H1 (cell line): ENCODE results near the gene MLEC. TPM values are rescaled to one million over a fixed set of nuclear protein-coding genes. Genes with fewer than 3 reads are reported as not detected.

ENCODE experiments used
- CTCF ChIA-PET: fragments of 300-600 bp; sonication (Branson Sonifier 250); formaldehyde crosslinking; loops from one replicate; lab custom pipeline; 2021; ENCODE audit not compliant: partially characterized antibody; lab: Charles Lee
- POLR2A ChIA-PET: fragments of 300-600 bp; sonication (Branson Sonifier 250); formaldehyde crosslinking; loops from one replicate; lab custom pipeline; 2021; ENCODE audit warnings: inconsistent platforms; ENCODE audit not compliant: partially characterized antibody; lab: Charles Lee
- DNase-seq, 2 experiments: peaks; one replicate each; pipeline versions ENCODE4 v3.0.0 to v3.0.0-alpha.2; 2010 to 2022; ENCODE audit warnings: low spot score in 2 of 2, low read depth in 1 of 2, mixed read lengths in 1 of 2
- FAIRE-seq: peaks from 2 replicates; lab custom pipeline; 2011; peaks lifted over from hg19 to GRCh38; lab: Jason Lieb, UNC
- H2AFZ ChIP-seq: 2 replicates; pipeline ENCODE4 v1.8.1; 2012; ENCODE audit warnings: low read length, inconsistent platforms
- H2AK5ac ChIP-seq: 2 replicates; pipeline ENCODE4 v1.6.1; 2013; ENCODE audit warnings: low read depth, low read length
- H2BK120ac ChIP-seq: replicated peaks from 2 replicates; pipeline ENCODE3; 2013; ENCODE audit warnings: low read depth, low read length, inconsistent platforms
- H2BK12ac ChIP-seq: 2 replicates; pipeline ENCODE4 v1.6.1; 2013; ENCODE audit warnings: low read depth, low read length
- H2BK15ac ChIP-seq: 2 replicates; pipeline ENCODE4 v1.6.1; 2013; ENCODE audit warnings: low read length
- H2BK20ac ChIP-seq: 2 replicates; pipeline ENCODE4 v1.6.1; 2013; ENCODE audit warnings: low read length
- H2BK5ac ChIP-seq: 2 replicates; pipeline ENCODE4 v1.6.1; 2013; ENCODE audit warnings: low read depth, low read length
- H3K14ac ChIP-seq: 2 replicates; pipeline ENCODE4 v1.6.1; 2013; ENCODE audit warnings: inconsistent platforms; ENCODE audit not compliant: insufficient read length
- H3K18ac ChIP-seq: 2 replicates; pipeline ENCODE4 v1.6.1; 2013; ENCODE audit warnings: low read length; ENCODE audit errors: extremely low read depth
- H3K23ac ChIP-seq: 2 replicates; pipeline ENCODE4 v1.6.1; 2013; ENCODE audit warnings: inconsistent platforms; ENCODE audit not compliant: insufficient read length
- H3K23me2 ChIP-seq: 2 replicates; pipeline ENCODE4 v1.6.1; 2013; ENCODE audit warnings: low read depth, low read length
- H3K27ac ChIP-seq: 2 replicates; pipeline ENCODE4 v1.6.1; 2011; ENCODE audit warnings: low read depth, low read length, inconsistent platforms
- H3K27me3 ChIP-seq, 4 experiments: replicated peaks in 1 of 4; 1 replicate in 1 of 4; 2 replicates in 3 of 4; pipeline versions ENCODE4 v1.6.1 to v1.8.1; 2011 to 2013; ENCODE audit warnings: low read length in 3 of 4, mild to moderate bottlenecking in 3 of 4, inconsistent platforms in 2 of 4, mixed read lengths in 2 of 4, moderate library complexity in 1 of 4; ENCODE audit not compliant: control insufficient read depth in 3 of 4, insufficient read depth in 3 of 4; ENCODE audit errors: extremely low read depth in 1 of 4
- H3K36me3 ChIP-seq, 4 experiments: 2 replicates each; pipeline versions ENCODE4 v1.6.1 to v1.8.1; 2011 to 2013; ENCODE audit warnings: mild to moderate bottlenecking in 4 of 4, low read length in 3 of 4, moderate library complexity in 2 of 4, control low read depth in 1 of 4, inconsistent platforms in 1 of 4; ENCODE audit not compliant: insufficient read depth in 4 of 4, control insufficient read depth in 2 of 4
- H3K4ac ChIP-seq: replicated peaks from 2 replicates; pipeline ENCODE3; 2013; ENCODE audit warnings: low read length, low read depth, mixed read lengths, inconsistent platforms; ENCODE audit not compliant: insufficient read length
- H3K4me1 ChIP-seq, 4 experiments: replicated peaks in 1 of 4; 1 replicate in 1 of 4; 2 replicates in 3 of 4; pipeline versions ENCODE4 v1.6.1 to v1.8.1; 2011 to 2013; ENCODE audit warnings: low read length in 3 of 4, inconsistent platforms in 2 of 4, mixed read lengths in 1 of 4; ENCODE audit not compliant: insufficient read depth in 4 of 4, control insufficient read depth in 3 of 4
- H3K4me2 ChIP-seq, 2 experiments: 2 replicates each; pipeline versions ENCODE4 v1.6.1 to v1.8.1; 2011 to 2013; ENCODE audit warnings: low read depth in 2 of 2, low read length in 2 of 2, control low read depth in 1 of 2, inconsistent platforms in 1 of 2, mild to moderate bottlenecking in 1 of 2; ENCODE audit not compliant: insufficient read depth in 1 of 2
- H3K4me3 ChIP-seq, 4 experiments: fragments of 200-600, 300-600 bp in 1 of 4; sonication (generic), shearing (Covaris generic), sonication (Bioruptor Twin) in 1 of 4; 2 replicates each; pipeline versions ENCODE4 v1.5.1 to v1.8.1; 2011 to 2016; ENCODE audit warnings: low read length in 4 of 4, low read depth in 3 of 4, control low read depth in 2 of 4, inconsistent platforms in 2 of 4, mild to moderate bottlenecking in 2 of 4, mixed read lengths in 1 of 4, moderate library complexity in 1 of 4; ENCODE audit not compliant: insufficient read depth in 2 of 4; ENCODE audit errors: extremely low read depth in 1 of 4
- H3K56ac ChIP-seq: replicated peaks from 2 replicates; pipeline ENCODE3; 2013; ENCODE audit warnings: low read depth, mild to moderate bottlenecking, mixed read lengths, low read length, inconsistent platforms; ENCODE audit not compliant: insufficient read length
- H3K79me1 ChIP-seq: 2 replicates; pipeline ENCODE4 v1.6.1; 2013; ENCODE audit warnings: low read depth, low read length, control low read depth
- H3K79me2 ChIP-seq, 2 experiments: 2 replicates each; pipeline versions ENCODE4 v1.6.1 to v1.8.1; 2012 to 2013; ENCODE audit warnings: low read length in 2 of 2, mild to moderate bottlenecking in 2 of 2, inconsistent platforms in 1 of 2; ENCODE audit not compliant: insufficient read depth in 2 of 2, control insufficient read depth in 1 of 2
- H3K9ac ChIP-seq, 4 experiments: replicated peaks in 1 of 4; 1 replicate in 1 of 4; 2 replicates in 3 of 4; pipeline versions ENCODE4 v1.6.1 to v1.8.1; 2011 to 2013; ENCODE audit warnings: low read depth in 3 of 4, low read length in 3 of 4, control low read depth in 2 of 4, mild to moderate bottlenecking in 2 of 4, moderate library complexity in 2 of 4, inconsistent platforms in 1 of 4; ENCODE audit errors: extremely low read depth in 1 of 4
- H3K9me3 ChIP-seq, 2 experiments: 2 replicates each; pipeline versions ENCODE4 v1.6.1 to v1.8.1; 2012 to 2013; ENCODE audit warnings: mild to moderate bottlenecking in 2 of 2, moderate library complexity in 2 of 2, control low read depth in 1 of 2, inconsistent platforms in 1 of 2, low read depth in 1 of 2, low read length in 1 of 2, mixed read lengths in 1 of 2; ENCODE audit not compliant: insufficient read depth in 2 of 2
- H4K20me1 ChIP-seq, 2 experiments: replicated peaks in 1 of 2; 2 replicates each; pipeline versions ENCODE3 to v1.8.1; 2011 to 2013; ENCODE audit warnings: inconsistent platforms in 2 of 2, low read length in 2 of 2, mild to moderate bottlenecking in 1 of 2; ENCODE audit not compliant: insufficient read depth in 2 of 2, control insufficient read depth in 1 of 2
- H4K5ac ChIP-seq: 2 replicates; pipeline ENCODE4 v1.6.1; 2013; ENCODE audit warnings: low read length, low read depth, mixed read lengths, inconsistent platforms; ENCODE audit not compliant: insufficient read length
- H4K8ac ChIP-seq: 2 replicates; pipeline ENCODE4 v1.8.0; 2013; ENCODE audit warnings: mild to moderate bottlenecking, moderate library complexity, low read length, inconsistent platforms; ENCODE audit not compliant: insufficient read depth; ENCODE audit errors: extremely low read depth
- H4K91ac ChIP-seq: replicated peaks from 2 replicates; pipeline ENCODE3; 2013; ENCODE audit warnings: low read length, mixed read lengths, inconsistent platforms; ENCODE audit not compliant: insufficient read length
- CBX5 ChIP-seq: fragments of 300-800, 300-1000 bp; sonication (generic); IDR thresholded peaks from 2 replicates; pipeline ENCODE4 v1.7.1; 2016; ENCODE audit warnings: antibody characterized with exemption, low read length, low read depth
- CHD1 ChIP-seq: IDR thresholded peaks from 2 replicates; pipeline ENCODE4 v1.6.1; 2012; ENCODE audit warnings: low read depth, low read length, improper control_type of control experiment
- CREB1 ChIP-seq: IDR thresholded peaks from 2 replicates; pipeline ENCODE4 v1.6.1; 2012; ENCODE audit warnings: inconsistent platforms
- GABPA ChIP-seq: IDR thresholded peaks from 2 replicates; pipeline ENCODE4 v1.6.1; 2011; ENCODE audit warnings: mild to moderate bottlenecking, low read length, moderate library complexity, borderline replicate concordance; ENCODE audit not compliant: insufficient read depth
- GTF2F1 ChIP-seq: IDR thresholded peaks from 2 replicates; pipeline ENCODE4 v1.6.1; 2012; ENCODE audit warnings: low read depth, low read length, improper control_type of control experiment, borderline replicate concordance
- HDAC2 ChIP-seq, 2 experiments: fragments of 300-600 bp in 1 of 2; sonication (generic) in 1 of 2; IDR thresholded peaks; 2 replicates each; pipeline ENCODE4 v1.6.1; 2011 to 2012; ENCODE audit warnings: low read depth in 2 of 2, low read length in 2 of 2, mild to moderate bottlenecking in 2 of 2, moderate library complexity in 2 of 2, borderline replicate concordance in 1 of 2, inconsistent platforms in 1 of 2
- JUND ChIP-seq: IDR thresholded peaks from 2 replicates; pipeline ENCODE4 v1.6.1; 2011; ENCODE audit warnings: mild to moderate bottlenecking, improper control_type of control experiment, low read length
- KDM5A ChIP-seq: fragments of 200-600 bp; IDR thresholded peaks from 2 replicates; pipeline ENCODE4 v1.7.1; 2012; ENCODE audit warnings: mild to moderate bottlenecking, low read length, inconsistent platforms, mixed read lengths
- POLR2A ChIP-seq, 2 experiments: IDR thresholded peaks; 1 replicate in 1 of 2; 2 replicates in 1 of 2; pipeline ENCODE4 v1.6.1; 2011; ENCODE audit warnings: low read depth in 2 of 2, low read length in 2 of 2, mild to moderate bottlenecking in 2 of 2; ENCODE audit errors: control extremely low read depth in 1 of 2
- SP4 ChIP-seq: IDR thresholded peaks from 2 replicates; pipeline ENCODE4 v1.6.1; 2012; ENCODE audit warnings: low read length, inconsistent platforms
- TBP ChIP-seq: IDR thresholded peaks from 2 replicates; pipeline ENCODE4 v1.6.1; 2011; ENCODE audit warnings: low read depth, low read length, improper control_type of control experiment
- TEAD4 ChIP-seq: IDR thresholded peaks from 2 replicates; pipeline ENCODE4 v1.6.1; 2012; ENCODE audit warnings: low read depth, low read length, inconsistent platforms, mixed read lengths
- WGBS, 2 experiments: shearing (Covaris generic) in 1 of 2; methylation state at CpG; one replicate each; pipeline versions ENCODE4 v1.1.6 to v1.1.7; 2013 to 2015; ENCODE audit warnings: low lambda C conversion rate in 2 of 2, mixed read lengths in 2 of 2, inconsistent platforms in 1 of 2, low coverage in 1 of 2, missing lambda C conversion rate in 1 of 2; ENCODE audit not compliant: insufficient replicate concordance in 2 of 2, insufficient coverage in 1 of 2, insufficient read length in 1 of 2; ENCODE audit errors: extremely low coverage in 1 of 2, missing lambda C conversion rate in 1 of 2; 5-methylcytosine and 5-hydroxymethylcytosine counted together
- polyA plus RNA-seq, 7 experiments: library from polyadenylated mRNA; depleted of rRNA in 3 of 7; stranded (reverse) in 5 of 7; unstranded in 2 of 7; fragments of >200 nt in 5 of 7; fragments of 200-250 nt in 2 of 7; gene quantifications; 1 replicate in 5 of 7; 2 replicates in 1 of 7; 4 replicates in 1 of 7; pipeline versions ENCODE4 v1.2.1 to v1.2.3, GENCODE V29; 2011 to 2013; ENCODE audit warnings: missing spikeins in 2 of 7, mixed read lengths in 2 of 7
- total RNA-seq: library from RNA; stranded (reverse); fragmentation: NEBNext Ultra II Directional; extraction: Animal tissue kit (Norgen Biotek cat#: 25700); gene quantifications from 2 replicates; pipeline ENCODE4 v1.2.1, GENCODE V29; 2021
- TF ChIP-seq, protein P1 (sequence below): IDR thresholded peaks from 2 replicates; pipeline ENCODE4 v1.6.1; 2011; ENCODE audit warnings: low read depth, mild to moderate bottlenecking, low read length; ENCODE audit not compliant: insufficient read depth

Gene MLEC
- total and polyA plus RNA-seq, 2 of the 8 experiments (the other 6 are each of a cell fraction or from before 2014, with no cell fraction given), result 37.1 to 260 TPM

DNA sequence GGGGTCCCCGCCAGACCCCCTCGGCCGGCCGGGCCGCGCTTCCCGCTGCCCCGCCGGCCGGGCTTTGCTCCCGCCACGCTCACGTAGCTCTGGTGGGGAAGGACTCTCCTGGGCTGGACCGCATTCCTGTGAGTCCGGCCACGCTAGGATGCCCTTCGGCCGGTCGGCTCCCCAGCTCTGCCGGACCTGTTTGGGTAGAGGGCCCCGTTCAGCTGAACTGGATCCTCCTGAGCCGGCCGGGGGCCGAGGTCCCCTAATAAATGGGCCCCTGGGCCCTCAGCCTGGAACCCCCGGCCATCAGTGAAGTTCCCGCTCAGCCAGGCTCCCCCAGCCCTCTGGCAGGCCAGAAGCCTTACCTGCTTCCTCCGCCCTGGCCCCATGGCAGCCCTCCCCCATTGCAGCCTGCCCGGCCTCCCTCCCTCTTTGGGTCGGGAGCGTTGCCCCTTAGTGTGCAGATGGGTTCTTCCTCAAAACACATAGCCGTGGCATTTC is 23.9 kb downstream of the MLEC start:
- Histone ChIP-seq H3K79me2 (peaks cover 0 to 28% of the 10 kb centered on the region in 2 experiments; a peak in 2 of 4 replicates), H3K4me3 (peak overlapping the region; percentile 72 to 95 (median 87)), H2BK12ac (no peak overlapping the region), H2BK20ac (no peak overlapping the region), H4K20me1 (peaks cover 2 to 6% of the 10 kb centered on the region in 2 experiments), H3K27me3 (no peaks in the 10 kb centered on the region), H3K18ac (0 out of 2 replicates have a peak overlapping the region, but pooled peaks have one; percentile 56), H2BK120ac (no peak overlapping the region), H3K4ac (no peak overlapping the region), H3K14ac (no peak overlapping the region), H3K27ac (peak overlapping the region; percentile 82), H3K4me2 (peak overlapping the region; percentile 85 to 88), H4K91ac (no peak overlapping the region), H3K4me1 (peaks cover 5 to 13% (median 9%) of the 10 kb centered on the region in 4 experiments; a peak in 6 of 7 replicates), H4K5ac (no peak overlapping the region), H3K9me3 (no peaks in the 10 kb centered on the region), H3K56ac (no peak overlapping the region), H2AK5ac (no peak overlapping the region), H4K8ac (peak overlapping the region; percentile 84), H2BK15ac (no peak overlapping the region), H2BK5ac (no peak overlapping the region; the same call in 1 of the 2 replicates), H3K23ac (no peak overlapping the region), H3K79me1 (peaks cover 8% of the 10 kb centered on the region), H3K23me2 (peaks cover 5% of the 10 kb centered on the region; the same call in 1 of the 2 replicates), H3K36me3 (peaks cover 8 to 28% (median 17%) of the 10 kb centered on the region in 4 experiments; a peak in 7 of 8 replicates), H2AFZ (no peak overlapping the region), H3K9ac (peak overlapping the region; percentile 82 to 94 (median 90))
- 3% methylated on average over 29 of the region's 31 CpGs; no CpG with 5 or more reads in 1 of the 2 experiments for WGBS, 2 experiments
- POLR2A ChIA-PET, result interaction anchor here (0.8 to 5.4 kb wide), 10 partner anchors 11 to 132 kb away, joined by 3 to 42 read pairs (median 6); partner anchors contain the start of gene MLEC
- DNase-seq (peak in 1 of 2 experiments; percentile 53), FAIRE-seq (no peak)
- CTCF ChIA-PET, result interaction anchor here (0.6 to 5.4 kb wide), 12 partner anchors 14 to 300 kb away, joined by 3 to 56 read pairs (median 3); partner anchors contain the start of gene ACADS
- TF ChIP-seq, protein P1, sequence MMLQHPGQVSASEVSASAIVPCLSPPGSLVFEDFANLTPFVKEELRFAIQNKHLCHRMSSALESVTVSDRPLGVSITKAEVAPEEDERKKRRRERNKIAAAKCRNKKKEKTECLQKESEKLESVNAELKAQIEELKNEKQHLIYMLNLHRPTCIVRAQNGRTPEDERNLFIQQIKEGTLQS, result no peak
- TF ChIP-seq KDM5A (no peak), POLR2A (IDR thresholded peaks at IDR 0.05; ENCODE audit: control extremely low read depth in 1 of 2, low read depth in 2 of 2, low read length in 2 of 2) (peak in 1 of 2 experiments; percentile 32; a peak in 1 of 3 replicates), CBX5 (no peak), CHD1 (no peak), TEAD4 (0 out of 2 replicates have a peak, but pooled peaks have one; percentile 14), CREB1 (no peak), GABPA (no peak), HDAC2 (IDR thresholded peaks at IDR 0.05; ENCODE audit: borderline replicate concordance in 1 of 2, low read depth in 2 of 2, low read length in 2 of 2) (no peak), TBP (no peak), GTF2F1 (no peak), JUND (no peak), SP4 (no peak)
